Psoas muscle (tissue), 8 donors: Measurements from ENCODE around the gene C12orf54. TPM values are rescaled to one million over a fixed set of nuclear protein-coding genes. Genes with fewer than 3 reads are reported as not detected.
"Not testable (repeated sequence)": the region's sequence is repeated elsewhere in the genome, so short reads cannot be mapped to it uniquely, and the experiment has no call there.

Experiments used
- ATAC-seq, 4 donors: fragments of 200-7000 bp; cut with Tn5 transposase; one replicate each; pipeline ENCODE4 v1.9.1; 2020; ENCODE audit warnings: moderate library complexity in 3 of 4, mild to moderate bottlenecking in 2 of 4
- DNase-seq, 2 donors: peaks; one replicate each; pipeline ENCODE4 v3.0.0-alpha.2; 2020
- H3K27ac ChIP-seq: fragments of 200-600 bp; one replicate; pipeline ENCODE4 v1.8.0; 2022
- H3K27me3 ChIP-seq, 3 donors: fragments of 200-600 bp in 1 of 3; one replicate each; pipeline versions ENCODE4 v1.6.1 to v1.8.0; 2013 to 2022; ENCODE audit warnings: low read length in 2 of 3, mild to moderate bottlenecking in 2 of 3, moderate library complexity in 1 of 3; ENCODE audit not compliant: insufficient read depth in 3 of 3
- H3K36me3 ChIP-seq, 2 donors: fragments of 200-600 bp in 1 of 2; one replicate each; pipeline versions ENCODE4 v1.6.1 to v1.8.0; 2013 to 2022; ENCODE audit warnings: low read depth in 1 of 2, mild to moderate bottlenecking in 1 of 2, moderate library complexity in 1 of 2; ENCODE audit not compliant: insufficient read depth in 1 of 2
- H3K4me1 ChIP-seq: fragments of 200-600 bp; one replicate; pipeline ENCODE4 v1.8.0; 2022
- H3K4me3 ChIP-seq: fragments of 200-600 bp; one replicate; pipeline ENCODE4 v1.8.0; 2022; ENCODE audit warnings: mild to moderate bottlenecking
- H3K9me3 ChIP-seq: fragments of 200-600 bp; one replicate; pipeline ENCODE4 v1.8.0; 2022
- WGBS, 3 donors: extraction: QIAGEN DNeasy Blood & Tissue Kit; methylation state at CpG; one replicate each; pipeline versions ENCODE4 v1.1.6 to v1.1.7; 2013; 5-methylcytosine and 5-hydroxymethylcytosine counted together
- intact Hi-C, 2 donors: fragments of 100-400 bp; cut with DNase I; formaldehyde crosslinking; loops; one replicate each; pipeline versions ENCODE4 v1.11.0 to v1.14.2; 2022
- polyA plus RNA-seq, 3 donors: library from polyadenylated mRNA; stranded (reverse); fragments of 200-250 nt; gene quantifications; one replicate each; pipeline ENCODE4 v1.2.3, GENCODE V29; 2013
- total RNA-seq, 4 donors: library from RNA; stranded (reverse); fragmentation: NEBNext Ultra II Directional in 2 of 4; extraction: Animal tissue kit (Norgen Biotek cat#: 25700) in 2 of 4; gene quantifications; one replicate each; pipeline versions ENCODE4 v1.2.1 to v1.2.4, GENCODE V29; 2021 to 2023
- TF ChIP-seq, protein P1 (sequence below): fragments of 200-600 bp; IDR thresholded peaks from one replicate; pipeline ENCODE4 v1.8.0; 2022; ENCODE audit warnings: antibody characterized with exemption
- donor health status: healthy with polysubstance abuse.
- donor health status: DM: no; HTN: no; CAD: no; lungs with moderate emphysema.
- donor health status: Bipolar disorder and iron deficiency.
- donor health status: healthy.
- donor health status: DM: yes; HTN: yes; CAD: no.
- donor health status: DM: no; HTN: no; CAD: no.
- donor health status: DM: no; HTN: no; CAD: no.
- donor health status: DM: yes; HTN: yes; CAD: no.

C12orf54 gene
- total and polyA plus RNA-seq, 7 donors, result 0.06 to 2.0 TPM; not detected in 5

GRCh38 chr12:48482930-48483329, 632 bp downstream of the C12orf54 start:
- Histone ChIP-seq H3K4me3 (no peak overlapping the region), H3K4me1 (no peaks in the 10 kb centered on the region), H3K36me3 (no peaks in the 10 kb centered on the region), H3K9me3 (no peaks in the 10 kb centered on the region), H3K27me3 (no peaks in the 10 kb centered on the region), H3K27ac (no peak overlapping the region)
- 78 to 97% (median 93%) methylated on average over 3 of the region's 3 CpGs for WGBS, 3 donors
- TF ChIP-seq, protein P1, sequence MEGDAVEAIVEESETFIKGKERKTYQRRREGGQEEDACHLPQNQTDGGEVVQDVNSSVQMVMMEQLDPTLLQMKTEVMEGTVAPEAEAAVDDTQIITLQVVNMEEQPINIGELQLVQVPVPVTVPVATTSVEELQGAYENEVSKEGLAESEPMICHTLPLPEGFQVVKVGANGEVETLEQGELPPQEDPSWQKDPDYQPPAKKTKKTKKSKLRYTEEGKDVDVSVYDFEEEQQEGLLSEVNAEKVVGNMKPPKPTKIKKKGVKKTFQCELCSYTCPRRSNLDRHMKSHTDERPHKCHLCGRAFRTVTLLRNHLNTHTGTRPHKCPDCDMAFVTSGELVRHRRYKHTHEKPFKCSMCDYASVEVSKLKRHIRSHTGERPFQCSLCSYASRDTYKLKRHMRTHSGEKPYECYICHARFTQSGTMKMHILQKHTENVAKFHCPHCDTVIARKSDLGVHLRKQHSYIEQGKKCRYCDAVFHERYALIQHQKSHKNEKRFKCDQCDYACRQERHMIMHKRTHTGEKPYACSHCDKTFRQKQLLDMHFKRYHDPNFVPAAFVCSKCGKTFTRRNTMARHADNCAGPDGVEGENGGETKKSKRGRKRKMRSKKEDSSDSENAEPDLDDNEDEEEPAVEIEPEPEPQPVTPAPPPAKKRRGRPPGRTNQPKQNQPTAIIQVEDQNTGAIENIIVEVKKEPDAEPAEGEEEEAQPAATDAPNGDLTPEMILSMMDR, result no peak
- no peak for ATAC-seq
- intact Hi-C loops, result no loop called here
- no peak for DNase-seq

GRCh38 chr12:48486261-48486660, 4.0 kb downstream of the C12orf54 start:
- TF ChIP-seq, protein P1, result no peak
- H3K4me3 ChIP-seq, result no peak overlapping the region
- intact Hi-C loops, result no loop called here
- ATAC-seq (no peak), DNase-seq (no peak)
- no peaks in the 10 kb centered on the region for H3K4me1 ChIP-seq
- no peaks in the 10 kb centered on the region for H3K36me3 ChIP-seq
- H3K27ac ChIP-seq, result no peak overlapping the region
- WGBS, 3 donors, result 73 to 89% (median 87%) methylated on average over 2 of the region's 2 CpGs
- H3K27me3 ChIP-seq, result no peaks in the 10 kb centered on the region
- H3K9me3 ChIP-seq, result no peaks in the 10 kb centered on the region

DNA sequence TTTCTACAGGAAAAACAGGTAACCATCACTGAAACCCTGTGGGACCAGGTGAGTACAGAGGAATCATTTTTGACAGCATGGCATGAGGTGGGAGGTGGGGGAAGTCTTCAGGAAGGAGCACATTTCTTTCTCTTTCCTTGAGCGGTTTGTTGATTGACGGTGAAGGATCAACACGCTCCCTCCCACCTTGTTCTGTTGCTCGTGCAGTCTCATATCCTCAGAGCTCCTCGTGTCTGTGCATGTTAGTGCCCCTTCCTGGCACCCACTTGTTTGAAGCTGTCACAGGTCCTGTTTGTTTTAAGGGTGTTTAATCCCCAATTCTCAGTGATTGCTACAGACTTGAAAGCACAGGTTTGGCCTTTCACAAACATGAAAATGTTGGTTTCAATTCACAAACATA, 4.4 kb downstream of the C12orf54 start:
- H3K36me3 ChIP-seq, result no peaks in the 10 kb centered on the region
- WGBS, 3 donors, result 56 to 70% (median 69%) methylated on average over 5 of the region's 5 CpGs
- no peaks in the 10 kb centered on the region for H3K9me3 ChIP-seq
- intact Hi-C loops, result no loop called here
- H3K27me3 ChIP-seq, result no peaks in the 10 kb centered on the region
- no peak for DNase-seq
- ATAC-seq, result no peak
- H3K4me3 ChIP-seq, result no peak overlapping the region
- H3K27ac ChIP-seq, result no peak overlapping the region
- no peaks in the 10 kb centered on the region for H3K4me1 ChIP-seq
- TF ChIP-seq, protein P1, result no peak

DNA sequence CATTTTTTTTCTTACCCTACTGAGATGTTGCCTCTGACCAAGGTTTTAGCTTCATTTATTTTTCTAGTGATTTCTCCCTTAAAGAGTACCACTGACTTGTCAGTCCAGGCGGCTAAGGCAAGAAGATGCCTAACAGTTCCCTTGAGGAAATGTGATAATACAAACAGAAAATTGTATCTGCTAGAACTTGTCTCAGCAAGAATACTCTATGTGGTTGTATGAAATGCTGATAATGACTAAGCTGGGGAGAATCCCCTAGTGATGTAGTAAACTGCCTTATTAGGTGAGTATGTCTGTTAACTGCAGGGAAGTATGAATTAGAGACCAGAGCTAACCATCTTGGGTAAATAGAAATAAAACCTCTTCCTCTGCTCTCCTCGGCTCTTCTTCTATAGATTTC, 6.7 kb downstream of the C12orf54 start:
- TF ChIP-seq, protein P1, result no peak
- Histone ChIP-seq H3K36me3 (no peaks in the 10 kb centered on the region), H3K9me3 (no peaks in the 10 kb centered on the region), H3K4me1 (no peaks in the 10 kb centered on the region), H3K4me3 (no peak overlapping the region), H3K27ac (no peak overlapping the region), H3K27me3 (no peaks in the 10 kb centered on the region)
- ATAC-seq (no peak), DNase-seq (no peak)
- intact Hi-C loops, result no loop called here
- 61 to 76% (median 71%) methylated on average over 2 of the region's 2 CpGs for WGBS, 3 donors

- not testable (repeated sequence) for ATAC-seq, DNase-seq
These were observed 7.2 kb downstream of the C12orf54 start for GRCh38 chr12:48489456-48489855.

GRCh38 chr12:48500281-48500680, 18.0 kb downstream of the C12orf54 start:
- ATAC-seq, intact Hi-C loops: not testable (repeated sequence)
- 91 to 95% (median 95%) methylated on average over 19 to 29 of the region's 32 CpGs for WGBS, 3 donors

More at GRCh38 chr12:48489456-48489855, 7.2 kb downstream of the C12orf54 start:
- intact Hi-C loops, H3K27ac ChIP-seq, H3K9me3 ChIP-seq, H3K27me3 ChIP-seq, H3K4me3 ChIP-seq, H3K4me1 ChIP-seq, H3K36me3 ChIP-seq: not testable (repeated sequence)
- WGBS, 3 donors, result 73 to 78% (median 76%) methylated on average over 7 of the region's 7 CpGs

DNA sequence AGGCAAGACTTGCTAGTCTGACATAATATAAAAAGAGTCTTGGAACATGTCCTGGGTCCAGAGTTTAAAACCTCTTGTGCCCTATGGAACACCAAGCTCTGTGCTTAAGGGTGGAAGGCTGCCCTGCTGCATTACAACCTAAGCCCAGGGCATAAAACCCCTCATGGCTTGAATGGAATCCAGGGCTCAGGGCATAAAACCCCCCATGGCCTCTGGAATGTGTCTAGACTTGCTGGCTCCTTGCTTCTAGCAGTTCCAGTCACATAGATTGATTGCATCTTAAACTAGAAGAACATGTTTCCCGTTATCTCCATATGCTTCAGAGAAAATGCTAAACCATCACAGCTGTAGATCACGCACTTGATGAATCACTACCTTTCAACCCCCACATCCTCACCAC, 24.5 kb downstream of the C12orf54 start:
- H3K4me1 ChIP-seq, ATAC-seq, H3K27me3 ChIP-seq, H3K4me3 ChIP-seq, DNase-seq, intact Hi-C loops, H3K36me3 ChIP-seq, H3K9me3 ChIP-seq, H3K27ac ChIP-seq: not testable (repeated sequence)
- WGBS, 3 donors, result 50 to 61% (median 50%) methylated on average over 2 of the region's 2 CpGs

More at GRCh38 chr12:48500281-48500680, 18.0 kb downstream of the C12orf54 start:
- not testable (repeated sequence) for H3K9me3 ChIP-seq, DNase-seq, H3K4me1 ChIP-seq, H3K4me3 ChIP-seq, H3K36me3 ChIP-seq, H3K27ac ChIP-seq, H3K27me3 ChIP-seq
